Stromal cell of bone marrow (primary cell): Measurements from ENCODE around the gene GPC3.

Source experiments
- DNase-seq: peaks from one replicate; pipeline ENCODE4 v3.0.0-alpha.2; 2012; ENCODE audit warnings: low read depth

Gene GPC3

DNA sequence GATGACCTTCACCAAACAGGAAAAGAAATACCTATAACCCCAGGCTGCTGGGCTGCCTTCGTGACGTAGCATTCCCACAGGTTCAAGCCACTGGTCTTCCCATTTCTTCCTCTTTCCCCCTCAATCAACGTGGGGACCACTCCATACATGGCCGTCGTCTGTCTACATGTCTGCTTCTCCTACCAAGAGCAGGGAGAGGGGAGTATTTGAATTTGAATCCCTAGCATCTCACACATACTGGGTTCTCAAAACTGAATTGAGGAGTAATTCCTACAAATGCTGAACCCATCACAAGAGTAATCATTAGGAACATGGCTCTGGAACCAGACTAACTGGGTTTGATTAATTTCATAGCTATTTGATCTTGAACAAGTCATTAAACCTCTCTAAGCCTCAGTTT is 17.3 kb downstream of the GPC3 start:
- no peak for DNase-seq

DNA sequence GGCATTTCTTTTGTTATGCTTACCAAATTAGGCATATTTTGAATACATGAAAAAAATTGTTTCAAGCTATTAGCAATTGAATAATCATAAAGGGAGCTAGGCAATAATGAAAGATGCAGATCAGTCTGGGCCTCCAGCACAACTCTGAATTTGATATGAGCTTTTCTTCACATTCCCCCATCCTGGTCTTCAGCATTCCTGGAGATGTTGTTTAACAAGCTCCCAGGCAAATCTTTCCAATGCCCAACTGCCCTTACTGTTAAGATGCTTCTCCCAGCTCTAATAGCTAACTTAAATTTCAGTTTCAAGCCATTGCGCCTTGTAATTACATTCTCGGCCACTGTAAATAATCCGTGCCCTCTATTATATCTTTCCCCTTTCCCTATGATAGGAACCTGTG is 19.2 kb downstream of the GPC3 start:
- DNase-seq: no peak

DNA sequence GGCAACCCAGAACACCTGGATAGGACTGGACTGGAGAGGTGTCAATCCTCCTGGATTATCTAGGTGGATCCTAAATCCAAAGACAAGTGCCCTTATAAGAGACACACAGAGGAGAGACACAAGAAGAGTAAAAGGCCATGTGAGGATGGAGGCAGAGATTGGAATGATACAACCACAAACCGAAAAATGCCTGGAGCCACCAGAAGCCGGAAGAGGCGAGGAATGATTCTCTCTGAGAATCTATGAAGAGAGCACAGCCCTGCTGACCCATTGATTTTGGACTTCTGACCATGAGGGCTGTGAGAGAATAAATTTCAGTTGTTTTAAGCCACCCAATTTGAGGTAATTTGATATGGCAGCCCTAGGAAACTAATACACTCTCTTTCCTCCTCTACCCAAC is 20.1 kb downstream of the GPC3 start:
- no peak for DNase-seq

DNA sequence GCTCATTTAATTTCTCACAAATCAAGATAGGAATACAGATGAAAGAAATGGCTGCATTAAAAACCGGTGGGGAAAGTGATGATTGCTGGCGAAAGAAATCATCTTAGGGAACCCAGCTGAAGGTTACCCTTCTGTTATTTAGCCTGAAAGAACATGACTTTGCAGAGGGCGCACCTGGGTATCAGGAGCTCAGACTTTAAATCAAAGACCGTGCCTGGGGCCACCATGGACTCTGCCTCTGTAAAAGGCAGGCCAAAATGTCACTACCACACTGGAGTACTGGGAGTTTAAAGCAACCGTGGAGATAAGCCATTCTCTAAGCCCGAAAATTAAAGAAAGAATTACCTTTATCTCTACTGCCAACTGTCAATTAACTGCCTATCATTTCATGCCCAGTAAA is 24.3 kb downstream of the GPC3 start:
- DNase-seq: no peak

DNA sequence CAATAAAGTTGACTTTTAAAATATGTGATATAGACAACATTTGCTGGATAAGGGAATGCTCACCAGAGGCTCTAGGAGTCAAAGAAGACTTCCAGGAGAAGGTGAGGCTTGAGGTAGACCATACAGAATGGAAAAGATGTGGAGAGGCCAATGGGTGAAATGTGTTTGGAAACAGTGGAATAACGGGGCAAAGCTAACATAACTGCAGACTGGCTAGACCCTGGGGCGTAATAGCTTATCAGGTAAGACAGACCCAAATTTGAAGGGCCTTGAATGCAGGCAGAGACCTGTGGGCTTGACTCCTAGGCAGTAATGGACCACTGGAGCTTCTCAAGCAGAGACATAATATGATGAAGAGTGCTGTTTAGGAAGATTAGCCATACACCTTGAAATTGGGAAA is 25.4 kb downstream of the GPC3 start:
- no peak for DNase-seq

DNA sequence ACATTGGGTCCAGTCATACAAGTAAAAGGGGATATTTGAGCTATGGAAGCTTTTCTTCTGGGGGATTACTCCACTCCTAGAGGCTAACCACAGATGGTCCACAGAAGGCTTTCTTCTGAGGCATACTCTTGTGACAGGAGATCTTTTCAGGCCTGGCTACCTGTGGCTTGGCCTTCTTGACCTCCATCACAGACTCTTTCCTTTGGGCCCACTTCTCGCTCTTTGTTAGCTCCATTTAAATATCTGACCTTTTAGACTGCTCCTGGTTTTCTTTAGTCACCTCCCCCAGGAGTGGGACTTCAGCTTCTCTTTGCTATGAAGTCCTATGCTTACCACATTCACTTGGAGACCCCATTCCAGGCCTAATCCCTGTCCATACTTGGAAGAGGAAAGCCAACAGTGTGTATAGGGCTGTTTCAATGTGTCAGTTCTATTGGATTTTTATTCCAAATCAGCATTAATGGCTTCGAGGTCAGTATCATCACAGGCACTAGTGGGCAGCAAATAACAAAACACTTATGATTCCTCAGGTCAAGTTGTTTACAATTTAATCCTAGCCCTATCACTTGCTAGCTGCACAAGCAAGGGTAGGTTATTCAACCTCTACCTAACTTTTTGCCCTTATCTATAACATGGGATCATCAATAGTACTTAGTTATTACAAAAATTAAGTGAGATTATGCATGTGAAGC is 26.3 kb downstream of the GPC3 start:
- no peak for DNase-seq

DNA sequence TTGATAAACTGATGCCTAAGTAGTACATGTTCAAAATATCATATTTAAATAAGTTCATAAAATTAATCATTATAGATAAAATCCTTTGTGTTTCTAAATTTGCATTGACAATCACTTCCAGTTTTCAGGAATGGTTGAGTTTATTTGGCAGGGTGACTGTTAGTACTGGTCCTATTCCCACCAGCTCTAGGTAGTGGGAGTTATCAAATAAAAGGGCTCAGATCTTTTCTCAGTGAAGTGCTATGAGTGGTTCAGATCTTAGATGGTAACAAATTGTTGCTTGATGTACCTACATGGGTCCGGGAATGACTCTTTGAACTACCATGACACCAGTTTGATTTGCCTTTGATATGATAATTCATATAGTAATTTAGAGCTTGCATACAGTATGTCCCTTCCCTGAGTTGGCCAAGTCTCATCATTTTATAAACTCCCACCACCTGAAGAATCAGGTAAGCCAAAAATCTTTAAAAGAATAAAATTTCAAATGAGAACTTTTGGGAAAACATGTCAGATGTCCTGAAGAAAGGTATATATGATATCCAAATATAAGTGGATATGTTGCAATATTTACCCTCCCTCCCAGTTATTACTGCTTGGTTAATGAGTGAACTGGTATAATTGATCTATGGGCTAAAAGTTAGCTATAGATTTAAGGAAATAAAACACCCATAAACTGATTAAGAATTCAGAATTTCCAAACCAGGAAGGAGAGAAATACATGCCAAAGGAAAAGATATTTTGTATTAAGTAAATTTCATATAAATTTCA is 28.6 kb downstream of the GPC3 start:
- no peak for DNase-seq

DNA sequence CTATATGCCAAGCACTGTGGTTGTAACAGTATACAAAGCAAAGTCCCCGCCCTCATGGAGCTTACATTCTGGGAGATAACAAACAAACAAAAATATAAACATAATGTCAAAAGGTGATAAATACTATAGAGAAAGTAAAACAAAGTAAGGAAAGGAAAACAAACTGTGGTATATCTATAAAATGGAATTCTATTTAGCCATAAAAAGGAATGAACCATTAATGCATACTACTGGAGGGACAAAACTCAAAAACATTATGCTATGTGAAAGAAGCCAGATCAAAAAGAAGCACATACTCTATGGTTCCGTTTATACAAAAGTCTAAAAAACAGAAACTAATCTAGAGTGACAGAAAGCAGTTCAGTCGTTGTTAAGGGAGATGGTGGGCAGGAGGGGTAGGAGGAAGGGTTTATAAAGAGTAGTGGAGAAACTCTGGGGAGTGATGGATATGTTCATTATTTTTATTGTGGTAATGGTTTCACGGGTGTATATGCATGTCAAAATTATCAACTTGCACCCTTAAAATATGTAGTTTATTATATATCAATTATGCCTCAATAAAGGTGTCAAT is 31.5 kb downstream of the GPC3 start:
- no peak for DNase-seq

DNA sequence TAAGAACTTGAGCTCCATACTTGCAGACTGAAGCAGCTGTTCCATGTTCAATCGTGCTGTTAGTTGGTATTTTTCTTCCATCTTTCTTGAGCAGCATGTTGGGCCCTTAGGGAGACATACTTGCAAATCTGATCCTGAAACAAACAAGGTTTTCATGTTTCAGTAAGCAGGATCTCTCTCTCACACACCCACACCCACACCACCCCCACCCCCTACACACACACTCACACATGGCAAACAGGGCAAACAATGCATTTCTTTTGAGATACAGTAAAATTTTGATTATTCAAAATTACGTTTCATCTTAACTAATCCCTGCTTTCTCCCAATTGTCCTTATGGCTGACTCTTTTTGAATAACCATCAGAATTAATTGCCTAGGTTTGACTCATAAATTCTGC is 32.3 kb downstream of the GPC3 start:
- no peak for DNase-seq

DNA sequence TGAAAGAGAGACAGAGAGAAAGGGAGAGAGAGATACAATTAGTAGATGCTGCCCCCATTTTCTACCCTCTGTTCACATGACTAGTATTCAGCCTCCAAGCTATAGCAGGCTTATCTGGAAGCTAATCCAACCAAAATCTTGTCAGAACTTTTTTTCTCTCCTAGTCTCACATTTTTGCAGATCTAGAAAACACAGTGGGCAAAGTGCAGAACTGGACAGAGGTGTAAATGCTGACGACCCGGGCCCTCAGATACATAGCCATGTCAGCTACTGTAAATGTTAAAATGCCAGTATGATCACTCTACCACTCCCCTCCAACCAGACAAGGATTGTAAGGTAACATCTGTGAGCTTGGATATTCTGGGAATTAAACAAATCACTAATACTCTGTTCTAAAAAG is 34.3 kb downstream of the GPC3 start:
- DNase-seq: no peak

DNA sequence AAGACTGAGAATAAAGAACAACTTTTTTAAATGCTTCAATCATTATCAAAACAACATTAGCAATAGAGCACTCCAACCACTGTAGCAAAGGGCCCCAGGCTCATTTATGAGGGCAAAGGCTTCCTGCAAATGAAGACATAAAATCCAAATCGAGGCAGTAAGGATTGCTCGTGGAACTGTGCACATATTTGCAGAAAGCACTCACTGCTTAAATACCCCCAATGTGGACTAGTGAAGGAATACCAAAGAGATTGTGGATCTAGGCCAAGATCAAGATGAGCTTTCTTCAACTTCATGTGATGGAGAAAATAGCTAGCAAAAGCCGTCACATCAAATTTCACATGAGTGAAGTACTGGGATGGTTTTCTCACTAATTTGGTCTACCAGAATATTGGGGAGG is 35.2 kb downstream of the GPC3 start:
- no peak for DNase-seq

DNA sequence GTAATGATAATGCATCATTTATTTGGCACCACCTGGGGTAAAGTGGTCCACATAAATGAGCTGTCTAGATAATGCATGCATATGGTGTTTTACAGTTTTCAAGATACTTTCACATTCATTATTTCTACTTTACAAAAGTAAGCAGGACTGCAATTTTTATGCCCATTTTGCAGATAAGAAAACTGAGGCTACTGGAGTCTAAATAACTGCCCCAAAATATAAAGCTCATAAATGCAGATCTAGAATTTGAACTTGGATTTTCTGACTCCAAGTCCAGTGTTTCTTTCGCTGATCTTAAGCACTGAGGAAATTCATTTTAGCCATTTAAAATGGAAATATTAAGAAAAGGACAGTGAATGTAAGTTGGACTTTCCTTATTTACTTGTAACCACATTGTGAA is 36.5 kb downstream of the GPC3 start:
- DNase-seq: no peak

DNA sequence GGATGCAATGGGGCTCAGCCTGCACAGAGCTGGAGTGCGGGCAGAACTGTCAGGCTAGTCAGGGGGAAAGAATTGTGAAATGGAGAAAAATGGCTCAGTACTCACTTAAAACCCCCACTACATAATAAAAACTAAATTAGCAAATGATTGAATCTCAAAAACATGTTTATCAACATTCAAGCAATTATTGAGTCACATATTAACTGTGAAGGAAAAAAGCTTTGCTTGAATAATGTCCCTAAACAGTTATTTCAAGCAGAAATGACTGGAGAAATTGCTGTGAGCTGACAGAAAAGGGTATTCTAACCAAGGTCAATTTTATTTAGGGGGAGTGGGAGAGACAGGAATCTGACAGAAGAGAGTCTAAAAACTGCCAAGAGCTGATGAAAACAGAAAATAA is 37.4 kb downstream of the GPC3 start:
- DNase-seq: no peak

DNA sequence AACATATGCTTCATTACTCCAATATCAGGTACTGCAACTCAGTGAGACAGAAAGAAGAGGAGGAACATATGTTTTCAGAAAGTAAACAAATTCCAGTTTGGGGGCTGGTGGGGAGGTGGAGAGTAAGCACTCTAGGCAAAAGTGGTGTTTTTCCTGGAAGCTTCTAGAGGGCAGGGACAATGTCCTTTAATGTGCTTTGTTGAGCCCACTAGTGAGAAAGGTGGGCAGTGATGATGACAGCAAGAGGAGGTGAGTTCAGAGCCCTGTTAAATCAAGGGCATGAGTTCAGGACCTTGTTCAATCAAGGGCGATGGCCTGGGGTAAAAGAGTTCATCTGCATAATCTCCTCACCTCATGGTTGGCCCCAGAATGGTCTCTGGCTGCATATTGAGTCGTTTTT is 38.4 kb downstream of the GPC3 start:
- no peak for DNase-seq

DNA sequence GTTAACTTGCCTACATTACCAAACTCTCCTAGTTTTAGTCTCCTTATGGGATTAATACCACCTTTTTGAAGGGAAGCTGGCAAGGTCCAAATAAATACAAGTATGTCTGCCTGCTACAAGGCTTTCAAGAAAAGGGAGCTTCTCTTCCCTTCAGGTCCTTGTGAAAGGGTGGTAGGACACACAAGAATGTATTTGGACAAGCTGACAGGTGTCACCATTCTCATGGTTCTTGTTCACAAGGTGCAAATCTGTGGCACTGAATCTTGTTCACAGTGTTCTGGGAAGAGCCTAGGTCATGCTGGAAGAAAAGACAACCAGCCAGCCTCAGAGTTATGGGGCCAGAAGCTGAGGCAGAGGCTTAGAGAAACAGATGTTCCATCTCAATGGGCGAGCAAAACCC is 41.9 kb downstream of the GPC3 start:
- no peak for DNase-seq

DNA sequence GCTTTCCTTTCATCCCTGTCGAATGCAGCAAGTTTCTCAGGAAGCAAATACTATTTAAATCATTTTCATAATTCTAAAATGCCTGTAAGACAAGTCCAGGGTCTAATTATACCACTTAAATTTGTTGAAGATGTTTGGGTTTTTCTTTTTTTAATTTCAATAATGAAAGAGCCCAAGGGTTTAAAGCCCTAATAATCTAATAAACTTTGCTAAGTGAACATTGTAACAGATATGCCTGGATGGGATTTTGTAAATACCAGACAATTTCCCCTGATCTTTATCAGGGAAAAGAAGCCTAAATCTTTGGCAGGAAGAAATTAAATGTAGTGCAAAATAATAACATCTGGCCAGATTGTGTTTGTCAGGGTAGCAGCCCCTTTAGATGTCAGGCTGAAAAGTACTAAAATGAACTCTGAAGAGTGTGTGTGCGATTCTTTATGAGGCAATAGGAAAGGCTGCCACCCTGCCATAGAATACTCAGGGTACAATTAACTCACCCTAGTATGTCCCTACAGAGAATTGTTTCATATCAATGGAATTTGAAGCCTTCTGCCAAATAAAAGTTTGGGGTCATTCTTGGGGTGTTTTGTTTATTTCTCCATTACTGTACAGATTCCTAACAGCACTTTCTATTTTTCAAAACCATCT is 45.6 kb downstream of the GPC3 start:
- DNase-seq: no peak

DNA sequence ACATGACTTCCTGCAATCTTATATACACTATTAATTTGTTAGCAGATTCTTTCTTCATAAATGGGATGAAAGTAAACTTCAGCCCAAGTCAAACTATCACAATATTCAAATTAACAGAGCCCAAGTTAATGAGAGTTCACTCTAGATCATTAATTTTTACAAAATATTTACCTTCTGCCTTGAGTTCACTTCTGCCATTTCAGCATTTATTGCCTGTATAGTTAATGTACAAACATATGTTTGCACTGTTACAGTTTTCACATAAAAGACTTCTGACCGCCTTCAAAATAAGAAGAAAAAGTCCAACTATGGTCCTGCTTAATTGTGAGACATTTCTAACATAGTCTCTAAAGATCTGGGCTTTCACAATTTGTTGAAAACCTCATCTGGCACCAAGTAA is 46.9 kb downstream of the GPC3 start:
- DNase-seq: no peak

DNA sequence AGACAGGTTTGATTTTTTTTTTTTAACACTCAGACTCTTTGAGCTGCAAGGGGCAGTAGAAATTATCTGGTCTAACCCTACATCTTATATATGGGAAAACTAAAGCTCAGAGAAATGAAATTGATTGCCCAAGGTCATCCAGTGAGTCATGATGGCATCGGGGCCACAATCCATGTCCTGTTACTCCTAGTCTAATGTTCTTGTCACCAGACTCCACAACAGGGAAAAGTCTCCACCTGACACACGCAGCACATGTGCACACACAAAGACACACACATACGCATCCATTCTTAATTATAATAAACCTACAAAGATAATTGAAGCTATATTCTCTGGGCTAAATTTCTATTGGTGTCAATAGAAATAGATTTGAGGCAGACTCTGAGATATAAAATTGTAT is 48.4 kb downstream of the GPC3 start:
- no peak for DNase-seq

DNA sequence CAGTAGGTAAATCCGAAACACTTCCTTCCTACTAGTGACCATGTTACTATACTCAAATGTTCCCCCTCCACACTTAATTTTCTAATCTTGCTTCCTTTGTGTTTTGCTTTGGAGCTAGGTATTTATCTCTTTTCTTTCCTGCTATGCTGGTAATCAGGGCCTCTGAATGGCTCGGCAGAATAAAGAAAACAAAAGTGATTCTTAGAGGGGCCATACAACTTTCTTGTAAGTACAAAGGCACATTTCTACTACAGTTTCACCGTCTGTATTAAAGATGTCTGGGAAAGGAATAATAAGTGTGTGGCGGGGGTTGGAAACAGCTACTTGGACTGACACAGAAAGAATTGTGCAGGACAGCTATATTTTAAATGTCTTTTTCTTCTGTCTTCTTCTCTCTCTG is 50.3 kb downstream of the GPC3 start:
- no peak for DNase-seq

DNA sequence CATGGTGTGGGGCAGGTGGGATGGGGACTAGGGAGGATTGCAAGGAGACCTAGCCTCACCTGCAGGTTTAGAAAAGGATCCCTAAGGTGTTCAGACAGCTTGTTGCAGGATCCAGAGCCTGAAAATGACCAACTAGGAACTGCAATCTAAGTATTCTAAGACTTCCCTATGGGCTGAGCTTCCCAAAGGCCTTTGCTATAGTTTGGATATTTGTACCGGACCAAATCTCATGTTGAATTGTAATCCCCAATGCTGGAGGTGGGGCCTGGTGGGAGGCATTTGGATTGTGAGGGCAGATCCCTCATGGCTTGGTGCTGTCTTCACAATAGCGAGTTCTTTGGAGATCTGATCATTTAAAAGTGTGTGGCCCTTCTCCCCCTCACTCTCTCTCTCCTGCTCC is 52.1 kb downstream of the GPC3 start:
- no peak for DNase-seq

DNA sequence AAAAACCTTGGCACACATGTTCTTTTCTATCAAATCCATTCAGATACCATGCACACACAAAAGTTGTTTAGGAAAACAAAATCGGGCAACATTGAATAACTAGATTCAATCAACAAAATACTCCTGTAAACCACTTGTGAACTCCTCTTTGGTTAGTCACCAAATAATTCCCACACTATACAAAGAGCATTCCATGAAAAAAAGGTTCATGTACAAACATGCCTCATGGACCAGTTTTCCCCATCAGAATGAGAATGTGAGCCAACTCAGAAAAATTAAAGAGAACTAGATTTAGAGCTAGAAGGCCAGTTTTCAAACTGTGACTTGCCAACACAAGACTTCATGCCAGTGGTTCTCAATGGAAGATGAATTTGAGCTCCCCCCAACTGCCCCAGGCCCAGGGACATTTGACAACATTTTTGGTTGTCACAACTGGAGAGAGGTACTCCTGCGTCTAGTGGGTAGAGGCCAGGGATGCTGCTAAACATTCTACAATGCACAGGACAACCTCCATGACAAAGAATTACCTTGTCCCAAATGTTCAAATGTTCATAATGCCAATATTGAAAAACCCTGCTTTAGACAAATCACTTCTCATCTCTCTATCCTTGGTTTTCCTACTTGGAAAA is 55.4 kb downstream of the GPC3 start:
- DNase-seq: no peak

DNA sequence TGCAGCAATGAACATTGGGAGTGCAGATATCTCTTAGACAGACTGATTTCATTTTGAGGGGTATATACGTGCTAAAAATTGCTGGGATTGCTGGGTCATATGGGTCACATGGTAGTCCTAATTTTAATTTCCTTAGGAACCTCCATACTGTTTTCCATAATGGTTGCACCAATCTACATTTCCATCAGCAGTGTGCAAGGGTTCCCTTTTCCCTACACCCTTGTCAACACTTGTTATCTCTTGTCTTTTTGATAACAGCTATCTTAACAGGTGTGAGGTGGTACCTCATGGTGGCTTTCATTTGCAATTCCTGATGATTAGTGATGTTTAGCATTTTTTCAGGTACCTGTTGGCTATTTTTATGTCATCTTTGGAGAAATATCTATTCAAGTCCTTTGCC is 57.0 kb downstream of the GPC3 start:
- no peak for DNase-seq

DNA sequence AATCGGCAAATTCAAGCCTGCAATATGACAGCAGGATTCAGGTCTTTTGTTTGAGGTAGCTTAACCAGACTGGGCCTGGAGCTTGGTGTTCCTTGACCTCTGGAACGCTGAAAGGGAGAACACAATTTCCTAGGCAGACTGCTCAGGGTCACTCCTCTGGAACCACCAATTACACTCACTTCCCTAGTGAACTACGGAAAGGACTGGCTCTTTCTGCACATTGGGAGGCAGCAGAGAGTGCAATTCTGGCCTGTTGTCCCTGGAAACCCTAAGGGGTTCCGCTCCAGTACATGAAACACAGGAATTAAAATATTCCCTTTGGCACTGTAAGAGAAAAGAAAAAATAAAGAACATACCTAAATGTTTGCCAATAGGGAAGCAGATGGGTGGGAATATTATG is 58.6 kb downstream of the GPC3 start:
- no peak for DNase-seq
